Hematopoietic multipotent progenitor cell treated with erythropoietin and hydrocortisone succinate and interleukin-3 and kit ligand, for 6 days (in vitro differentiated cells): ENCODE measurements around the gene ADPRHL1.
"Not testable (repeated sequence)": the region's sequence is repeated elsewhere in the genome, so short reads cannot be mapped to it uniquely, and the experiment has no call there.

Experiments
- DNase-seq: peaks from one replicate; pipeline ENCODE4 v3.0.0-alpha.2; 2015

Gene ADPRHL1

DNA sequence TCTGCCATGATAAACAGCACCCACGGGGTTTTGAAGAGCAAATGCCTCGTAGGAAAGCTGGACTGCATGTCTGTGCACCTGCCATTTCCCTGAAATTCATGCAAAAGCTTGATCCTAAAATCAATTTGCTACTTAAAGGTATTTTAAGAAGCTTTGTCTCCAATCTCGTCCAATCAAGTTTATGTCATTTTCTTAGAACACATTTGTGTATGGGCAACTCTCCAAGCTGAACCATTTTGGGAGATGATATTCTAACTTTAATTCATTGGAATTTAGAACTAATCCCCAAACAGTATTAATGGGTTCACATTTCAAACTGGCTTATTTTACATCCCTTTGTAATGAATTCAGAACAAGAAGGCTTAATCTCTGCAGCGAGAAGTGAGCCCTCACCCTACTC, 822 bp downstream of the ADPRHL1 start:
- DNase-seq: no peak

DNA sequence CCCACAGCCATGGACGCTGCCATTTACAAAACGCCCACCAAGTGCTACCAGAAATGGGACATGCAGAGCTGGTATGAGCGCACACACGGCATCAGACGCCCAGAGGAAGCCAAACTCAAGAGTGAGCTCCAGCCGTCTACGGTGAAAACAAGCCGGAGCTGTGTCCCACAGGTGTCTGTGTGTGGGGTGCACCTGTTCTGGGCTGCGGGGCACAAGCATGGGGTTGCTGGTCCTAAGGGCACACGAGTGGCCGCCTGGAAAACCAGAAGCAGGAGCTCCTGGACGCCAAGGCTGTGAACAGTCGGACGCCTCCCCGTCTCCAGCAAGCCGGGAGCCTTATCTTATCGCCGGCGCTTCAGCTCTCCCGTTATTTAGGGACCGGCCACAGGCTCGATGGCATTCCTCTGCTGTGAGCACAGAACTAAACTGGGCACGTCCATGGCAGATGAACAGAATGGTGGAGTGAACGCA, 1.3 kb downstream of the ADPRHL1 start:
- no peak for DNase-seq

DNA sequence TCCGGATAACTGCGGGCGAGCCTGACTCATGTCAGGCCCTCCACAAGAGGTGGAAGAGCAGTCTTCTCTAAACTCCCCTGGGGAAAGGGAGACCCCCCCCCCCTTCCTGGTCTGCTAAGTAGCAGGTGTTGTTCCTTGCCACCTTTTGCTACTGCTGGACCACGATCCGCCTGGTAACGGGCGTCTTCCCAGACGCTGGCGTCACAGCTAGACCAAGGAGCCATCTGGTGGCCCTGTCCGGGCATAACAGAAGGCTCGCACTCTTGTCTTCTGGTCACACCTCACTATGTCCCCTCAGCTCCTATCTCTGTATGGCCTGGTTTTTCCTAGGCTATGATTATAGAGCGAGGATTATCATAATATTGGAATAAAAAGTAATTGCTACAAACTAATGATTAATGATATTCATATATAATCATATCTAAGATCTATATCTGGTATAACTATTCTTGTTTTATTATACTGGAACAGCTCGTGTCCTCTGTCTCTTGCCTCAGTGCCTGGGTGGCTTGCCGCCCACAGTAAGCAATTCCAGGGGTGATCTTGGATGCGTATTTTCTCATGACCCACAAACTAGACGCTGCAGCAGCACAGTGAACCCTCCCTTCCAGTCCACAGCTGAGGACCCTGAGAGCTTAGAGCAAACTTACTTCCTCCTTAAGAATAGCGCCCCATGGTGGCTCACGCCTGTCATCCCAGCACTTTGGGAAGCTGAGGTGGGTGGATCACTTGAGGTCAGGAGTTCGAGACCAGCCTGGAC, 2.2 kb downstream of the ADPRHL1 start:
- DNase-seq: peak; percentile 21

DNA sequence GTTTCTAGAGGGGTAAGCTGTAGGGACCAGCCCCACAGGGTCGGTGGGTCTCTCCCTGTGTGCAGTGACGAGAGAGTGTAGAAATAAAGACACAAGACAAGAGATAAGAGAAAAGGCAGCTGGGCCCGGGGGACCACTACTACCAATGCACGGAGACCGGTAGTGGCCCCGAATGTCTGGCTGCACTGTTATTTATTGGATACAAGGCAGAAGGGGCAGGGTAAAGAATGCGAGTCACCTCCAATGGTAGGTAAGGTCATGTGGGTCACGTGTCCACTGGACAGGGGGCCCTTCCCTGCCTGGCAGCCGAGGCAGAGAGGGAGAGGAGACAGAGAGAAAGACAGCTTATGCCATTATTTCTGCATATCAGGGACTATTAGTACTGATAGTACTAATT, 2.9 kb downstream of the ADPRHL1 start:
- DNase-seq: not testable (repeated sequence)

DNA sequence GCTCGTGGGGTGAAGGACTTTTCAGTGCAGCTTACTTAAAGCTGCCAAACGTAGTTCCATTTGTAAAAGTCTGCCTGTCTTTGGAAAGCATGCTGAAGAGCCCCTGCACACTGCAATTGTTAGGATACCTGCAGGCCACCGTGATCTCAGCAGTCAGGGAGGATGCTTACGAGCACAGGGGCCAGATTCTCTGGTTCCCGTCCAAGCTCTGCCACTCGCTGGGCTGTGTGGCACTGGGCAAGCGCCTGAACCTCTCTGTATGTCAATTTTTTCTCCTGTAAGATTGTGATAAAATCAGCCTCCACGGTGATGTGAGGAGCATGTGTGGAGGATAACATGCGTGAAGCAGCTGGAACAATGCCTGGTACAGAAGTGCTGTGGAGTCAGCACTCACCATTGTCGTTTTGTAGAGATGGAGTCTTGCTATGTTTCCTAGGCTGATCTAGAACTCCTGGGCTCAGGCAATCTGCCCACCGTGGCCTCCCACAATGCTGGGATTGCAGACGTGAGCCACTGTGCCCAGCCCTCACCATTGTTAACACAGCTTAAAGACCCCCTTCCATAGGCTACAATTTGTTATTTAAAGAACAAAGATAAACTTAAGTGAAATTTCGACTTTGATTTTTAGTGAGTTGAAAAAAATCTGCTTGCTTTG, 3.5 kb downstream of the ADPRHL1 start:
- DNase-seq: no peak

DNA sequence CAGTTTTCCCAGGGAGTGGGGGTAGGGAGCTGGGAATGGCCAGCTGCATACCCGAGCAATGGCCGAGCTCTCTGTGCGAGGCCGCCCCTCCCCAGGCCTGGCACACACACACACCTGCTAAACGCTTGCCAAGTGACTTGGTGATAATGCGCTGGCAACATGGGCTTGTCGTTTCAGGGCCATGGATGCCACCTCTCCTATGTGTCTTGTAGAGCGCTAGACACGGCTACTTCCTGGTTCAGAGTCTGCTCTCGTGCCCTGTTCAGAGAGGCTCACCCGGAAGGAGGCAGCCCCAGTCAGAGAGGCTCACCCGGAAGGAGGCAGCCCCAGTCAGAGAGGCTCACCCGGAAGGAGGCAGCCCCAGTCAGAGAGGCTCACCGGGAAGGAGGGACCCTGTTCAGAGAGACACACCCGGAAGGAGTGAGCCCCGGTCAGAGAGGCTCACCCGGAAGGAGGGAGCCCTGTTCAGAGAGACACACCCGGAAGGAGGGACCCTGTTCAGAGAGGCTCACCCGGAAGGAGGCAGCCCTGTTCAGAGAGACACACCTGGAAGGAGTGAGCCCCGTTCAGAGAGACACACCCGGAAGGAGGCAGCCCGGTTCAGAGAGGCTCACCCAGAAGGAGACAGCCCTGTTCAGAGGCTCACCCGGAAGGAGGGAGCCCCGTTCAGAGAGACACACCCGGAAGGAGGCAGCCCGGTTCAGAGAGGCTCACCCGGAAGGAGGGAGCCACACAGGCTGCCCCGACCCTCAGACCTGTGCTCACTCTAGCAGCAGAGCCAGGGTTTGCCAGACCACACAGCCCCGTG, 4.2 kb downstream of the ADPRHL1 start:
- peak; percentile 35 for DNase-seq

DNA sequence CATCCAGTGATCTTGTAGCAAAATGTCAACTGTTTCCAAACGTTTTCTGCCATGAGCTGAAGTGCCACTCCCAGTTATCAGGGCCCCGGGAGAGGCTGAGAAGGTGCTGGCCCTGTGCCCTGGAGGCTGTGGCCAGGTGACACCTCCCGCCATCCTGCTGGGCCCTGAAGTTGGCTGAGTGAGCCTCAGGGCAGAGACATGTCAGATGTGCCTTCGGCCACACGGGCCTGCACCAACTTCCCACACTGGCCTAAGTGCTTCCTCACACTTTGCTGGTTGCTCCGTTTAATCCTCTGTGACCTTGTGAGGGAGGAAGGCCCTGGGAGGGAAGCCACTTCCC, 4.8 kb downstream of the ADPRHL1 start:
- peak; percentile 25 for DNase-seq

DNA sequence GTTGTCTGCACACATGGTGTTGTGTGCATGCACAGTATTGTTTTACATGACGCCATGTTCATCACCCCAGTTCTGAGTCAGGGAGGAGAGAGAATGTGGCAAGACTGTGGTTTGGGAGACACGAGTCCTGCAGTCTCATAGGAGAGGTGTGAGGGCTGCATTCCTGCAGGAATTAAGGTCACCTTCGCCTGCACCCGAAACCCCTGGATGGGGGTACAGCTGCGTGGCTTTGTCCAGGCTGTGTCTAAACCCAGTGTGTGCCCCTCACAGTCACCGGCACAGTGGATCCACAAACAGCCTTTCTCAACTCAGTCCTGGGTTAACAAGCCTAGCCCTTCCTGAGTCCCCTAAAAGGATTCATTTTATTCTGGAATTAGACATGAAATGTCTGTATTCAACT, 5.7 kb downstream of the ADPRHL1 start:
- no peak for DNase-seq

DNA sequence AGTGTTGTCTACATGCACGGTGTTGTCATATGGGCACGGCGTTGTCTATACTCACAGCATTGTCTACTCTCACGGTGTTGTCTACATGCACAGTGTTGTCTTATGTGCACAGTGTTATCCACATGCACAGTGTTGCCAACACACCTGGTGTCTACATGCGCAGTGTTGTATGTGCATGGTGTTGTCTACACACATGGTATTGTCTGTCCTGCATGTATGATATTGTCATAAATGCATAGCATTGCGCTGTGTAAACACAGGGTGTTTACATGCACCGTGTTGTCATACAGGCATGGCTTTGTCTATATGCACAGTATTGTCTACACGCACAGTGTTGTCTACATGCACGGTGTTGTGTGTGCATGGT, 6.8 kb downstream of the ADPRHL1 start:
- DNase-seq: no peak

DNA sequence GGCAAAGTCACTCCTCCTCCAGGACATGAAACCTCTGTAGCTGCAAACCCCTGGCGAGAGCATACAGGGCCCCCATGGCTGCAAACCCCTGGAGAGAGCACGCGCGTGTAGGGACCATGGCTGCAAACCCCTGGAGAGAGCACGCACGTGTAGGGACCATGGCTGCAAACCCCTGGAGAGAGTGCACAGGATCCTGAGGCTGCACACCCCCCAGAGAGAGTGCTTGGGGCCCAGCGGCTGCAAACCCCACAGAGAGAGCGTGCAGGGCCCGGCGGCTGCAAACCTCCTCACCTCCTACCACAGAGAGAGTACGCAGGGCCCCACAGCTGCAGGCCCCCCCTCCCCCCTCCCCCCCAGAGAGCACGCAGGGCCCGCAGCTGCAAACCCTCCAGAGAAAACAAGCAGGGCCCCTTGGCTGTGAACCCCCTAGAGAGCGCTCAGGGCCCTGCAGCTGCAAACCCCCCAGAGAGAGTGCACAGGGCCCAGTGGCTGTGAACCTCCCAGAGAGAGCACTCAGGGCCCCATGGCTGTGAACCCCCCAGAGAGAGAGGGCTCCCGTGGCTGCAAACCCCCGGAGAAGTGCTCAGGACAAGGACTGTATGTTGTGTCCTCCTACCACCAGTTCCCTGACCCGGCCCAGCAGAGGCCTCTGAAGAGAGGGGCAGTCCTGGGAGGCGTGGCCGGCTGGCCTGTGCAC, 7.3 kb downstream of the ADPRHL1 start:
- DNase-seq: no peak

DNA sequence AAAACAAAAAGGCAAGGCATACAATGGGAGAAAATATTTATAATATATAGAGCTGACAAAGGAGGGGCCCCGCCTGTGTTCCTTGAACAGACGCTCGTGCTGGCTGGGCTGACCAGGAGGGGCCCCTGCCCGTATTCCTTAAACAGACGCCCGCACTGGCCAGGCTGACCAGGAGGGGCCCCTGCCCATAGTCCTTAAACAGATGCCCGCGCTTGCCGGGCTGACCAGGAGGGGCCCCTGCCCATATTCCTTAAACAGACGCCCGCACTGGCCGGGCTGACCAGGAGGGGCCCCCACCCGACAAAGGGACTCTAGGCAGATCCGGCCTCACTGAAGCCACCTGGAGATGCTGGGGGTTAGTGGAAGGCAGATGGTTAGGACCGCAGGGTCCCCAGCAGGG, 9.3 kb downstream of the ADPRHL1 start:
- DNase-seq: no peak

DNA sequence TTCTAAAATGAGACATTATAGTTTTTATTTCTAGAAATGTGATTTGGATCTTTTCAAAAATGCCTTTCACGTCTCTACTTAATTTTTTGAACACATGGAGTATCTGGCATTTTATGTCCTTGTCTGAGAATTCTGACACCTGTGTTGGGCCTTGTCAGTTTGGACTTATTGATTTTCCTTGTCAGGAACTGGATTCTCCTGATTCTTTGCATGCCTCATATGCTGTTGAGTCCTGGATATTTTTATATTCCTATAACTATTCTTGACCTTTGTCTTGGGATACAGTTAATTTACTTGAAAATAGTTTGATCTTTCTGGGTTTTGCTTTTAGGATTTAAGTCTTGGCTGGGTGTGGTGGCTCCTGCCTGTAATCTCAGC, 10.3 kb downstream of the ADPRHL1 start:
- no peak for DNase-seq

DNA sequence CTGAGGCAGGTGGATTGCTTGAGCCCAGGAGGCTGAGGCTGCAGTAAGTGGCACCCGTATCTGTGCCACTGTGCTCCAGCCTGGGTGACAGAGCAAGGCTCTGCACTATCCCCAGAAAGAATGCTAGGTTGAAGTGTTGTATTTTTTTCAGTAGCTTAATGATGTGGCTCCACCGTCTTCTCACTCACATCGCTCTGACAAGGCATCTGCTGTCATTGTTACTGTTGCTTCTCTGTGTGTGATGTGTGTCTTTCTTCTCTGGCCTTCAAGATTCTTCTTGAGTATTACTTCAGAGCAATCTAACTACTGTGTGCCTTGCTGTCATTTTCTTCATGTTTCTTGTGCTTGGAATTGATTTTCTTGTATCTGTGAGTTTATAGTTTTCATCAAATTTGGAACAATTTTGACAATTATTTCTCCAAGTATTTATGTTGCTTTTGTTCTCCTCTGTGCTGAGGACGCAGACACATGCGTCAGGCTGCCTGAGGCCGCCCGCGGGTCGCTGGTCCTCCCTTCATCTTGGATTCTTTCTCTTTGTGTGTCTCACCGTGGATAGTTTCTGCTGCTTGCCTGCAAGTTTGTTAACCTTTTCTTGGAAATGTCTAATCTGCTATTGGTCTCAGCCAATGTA, 10.8 kb downstream of the ADPRHL1 start:
- no peak for DNase-seq

DNA sequence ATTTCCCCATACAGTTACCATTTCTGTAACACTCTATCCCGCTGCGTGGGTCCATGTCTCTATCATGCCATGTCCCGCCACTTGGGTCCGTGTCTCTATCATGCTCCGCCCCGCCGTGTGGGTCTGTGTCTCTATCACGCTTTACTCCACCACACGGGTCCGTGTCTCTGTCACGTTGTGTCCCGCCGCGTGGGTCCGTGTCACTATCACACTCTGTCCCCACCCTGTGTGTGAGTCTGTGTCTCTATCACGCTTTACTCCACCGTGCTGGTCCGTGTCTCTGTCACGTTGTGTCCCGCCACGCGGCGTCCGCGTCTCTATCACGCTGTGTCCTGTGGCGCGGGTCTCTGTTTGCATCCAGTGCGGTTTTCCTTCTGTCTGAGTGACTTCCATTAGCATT, 11.6 kb downstream of the ADPRHL1 start:
- no peak for DNase-seq

DNA sequence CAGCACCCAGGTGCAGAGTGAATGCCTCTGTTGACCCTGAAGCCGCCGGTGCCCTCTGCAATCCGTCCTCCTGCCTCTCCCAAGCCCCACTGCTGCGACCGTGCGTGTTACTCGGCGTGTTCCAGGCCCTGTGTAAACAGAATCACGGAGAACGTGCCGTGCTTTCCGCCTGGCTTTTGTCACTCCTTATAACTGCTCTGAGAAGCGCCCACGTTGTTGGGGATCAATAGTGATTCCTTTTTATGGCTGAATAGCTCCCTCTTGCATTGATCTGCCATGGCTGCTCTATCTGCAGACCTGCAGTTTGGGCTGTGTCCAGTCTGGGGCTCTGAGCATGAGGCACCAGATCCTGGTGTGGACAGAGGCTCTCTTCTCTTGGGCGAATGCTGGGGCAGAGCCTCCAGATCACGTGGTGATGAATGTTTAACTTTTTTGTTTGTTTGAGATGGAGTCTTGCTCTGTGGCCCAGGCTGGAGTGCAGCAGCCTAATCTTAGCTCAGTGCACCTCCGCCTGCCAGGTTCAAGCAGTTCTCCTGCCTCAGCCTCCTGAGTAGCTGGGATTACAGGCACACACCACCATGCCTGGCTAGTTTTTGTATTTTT, 15.8 kb downstream of the ADPRHL1 start:
- no peak for DNase-seq

DNA sequence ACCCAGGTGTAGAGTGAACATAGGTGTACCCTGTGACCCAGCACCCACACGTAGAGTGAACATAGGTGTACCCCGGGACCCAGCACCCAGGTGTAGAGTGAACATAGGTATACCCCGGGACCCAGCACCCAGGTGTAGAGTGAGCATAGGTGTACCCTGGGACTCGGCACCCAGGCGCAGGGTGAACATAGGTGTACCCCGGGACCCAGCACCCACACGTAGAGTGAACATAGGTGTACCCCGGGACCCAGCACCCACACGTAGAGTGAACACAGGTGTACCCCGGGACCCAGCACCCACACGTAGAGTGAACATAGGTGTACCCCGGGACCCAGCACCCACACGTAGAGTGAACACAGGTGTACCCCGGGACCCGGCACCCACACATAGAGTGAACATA, 16.4 kb downstream of the ADPRHL1 start:
- not testable (repeated sequence) for DNase-seq

DNA sequence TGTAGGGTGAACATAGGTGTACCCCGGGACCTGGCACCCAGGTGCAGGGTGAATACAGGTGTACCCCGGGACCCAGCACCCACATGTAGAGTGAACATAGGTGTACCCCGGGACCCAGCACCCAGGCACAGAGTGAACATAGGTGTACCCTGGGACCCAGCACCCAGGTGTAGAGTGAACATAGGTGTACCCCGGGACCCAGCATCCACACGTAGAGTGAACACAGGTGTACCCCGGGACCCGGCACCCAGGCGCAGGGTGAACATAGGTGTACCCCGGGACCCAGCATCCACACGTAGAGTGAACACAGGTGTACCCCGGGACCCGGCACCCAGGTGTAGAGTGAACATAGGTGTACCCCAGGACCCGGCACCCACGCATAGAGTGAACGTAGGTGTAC, 17.4 kb downstream of the ADPRHL1 start:
- not testable (repeated sequence) for DNase-seq

DNA sequence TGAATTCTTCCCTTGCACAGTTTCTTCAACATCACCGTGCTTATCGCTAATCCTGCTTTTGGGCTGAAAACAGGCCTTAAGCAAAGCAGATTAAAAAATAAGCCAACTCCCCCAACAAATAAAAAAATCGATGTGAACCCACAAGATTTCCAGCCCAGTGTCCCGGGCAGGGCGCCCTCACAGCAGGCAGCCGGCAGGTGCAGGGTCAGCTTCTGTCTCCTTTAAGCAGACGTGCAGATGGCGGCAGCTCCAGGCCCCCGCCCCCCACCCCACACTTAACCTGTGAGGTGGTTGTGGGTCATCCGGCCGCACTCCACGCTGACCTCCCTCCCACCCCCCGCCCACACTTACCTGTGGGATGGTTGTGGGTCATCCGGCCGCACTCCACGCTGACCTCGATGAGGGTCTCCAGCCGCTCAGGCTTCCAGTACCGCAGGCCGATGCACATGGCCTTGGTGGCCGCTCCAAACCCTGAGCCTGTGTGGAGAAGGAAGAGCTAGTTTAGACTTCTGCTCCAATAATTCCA, 19.8 kb downstream of the ADPRHL1 start:
- no peak for DNase-seq

DNA sequence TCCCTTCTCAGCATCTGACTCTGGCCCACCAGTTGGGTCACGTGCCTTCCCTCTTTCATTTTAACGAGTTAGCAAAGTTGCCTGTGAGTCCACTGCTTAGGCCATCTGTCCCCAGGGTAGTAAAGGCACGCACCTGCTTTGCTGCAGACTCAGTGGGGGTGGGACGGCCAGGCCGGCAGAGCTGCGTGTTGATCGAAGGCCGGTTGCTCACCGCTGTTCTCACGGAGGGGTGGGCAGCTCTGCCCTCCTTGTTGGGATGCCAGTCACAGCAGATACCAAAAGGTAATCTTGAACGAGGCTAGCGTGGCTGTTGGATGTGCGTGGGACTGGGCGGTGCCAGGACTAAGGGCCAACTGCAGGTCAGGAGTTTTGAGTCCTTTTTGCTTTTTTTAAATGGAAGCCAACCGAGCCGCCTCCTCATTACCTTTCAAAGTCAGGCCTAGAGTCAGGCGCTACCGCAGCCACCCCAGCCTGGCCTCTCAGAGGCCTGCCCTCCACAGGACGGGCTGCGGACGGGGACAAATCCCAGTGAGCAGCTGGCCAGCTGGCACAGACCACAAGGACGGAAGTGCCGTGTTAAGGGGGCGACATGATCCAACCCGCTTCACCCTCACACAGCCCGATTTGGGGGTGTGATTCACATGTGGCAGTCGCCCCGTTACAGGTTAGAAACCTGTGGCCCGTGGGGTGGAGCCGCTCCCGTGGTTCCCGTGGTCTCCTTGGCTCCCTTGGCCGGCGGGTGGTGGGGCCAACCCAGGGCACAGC, 20.6 kb downstream of the ADPRHL1 start:
- DNase-seq: no peak

DNA sequence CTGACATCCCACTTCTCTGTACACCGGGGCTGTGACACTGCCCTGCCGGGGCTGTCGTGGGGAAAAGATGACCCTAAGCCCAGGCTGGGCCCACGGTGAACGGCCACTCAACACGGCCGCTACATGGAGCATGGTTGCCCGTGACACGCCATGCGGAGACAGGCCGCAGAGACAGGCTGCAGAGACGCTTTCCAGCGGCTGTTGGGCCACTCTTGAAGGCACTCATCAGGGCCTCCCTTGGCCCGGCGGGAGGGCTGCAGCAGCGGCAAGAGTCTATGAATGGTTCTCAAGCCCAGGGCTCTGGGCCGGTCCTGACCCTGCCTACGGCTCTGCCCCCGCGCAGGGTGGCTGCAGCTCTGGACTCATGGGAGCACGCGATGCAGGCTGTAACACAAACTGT, 22.1 kb downstream of the ADPRHL1 start:
- no peak for DNase-seq

DNA sequence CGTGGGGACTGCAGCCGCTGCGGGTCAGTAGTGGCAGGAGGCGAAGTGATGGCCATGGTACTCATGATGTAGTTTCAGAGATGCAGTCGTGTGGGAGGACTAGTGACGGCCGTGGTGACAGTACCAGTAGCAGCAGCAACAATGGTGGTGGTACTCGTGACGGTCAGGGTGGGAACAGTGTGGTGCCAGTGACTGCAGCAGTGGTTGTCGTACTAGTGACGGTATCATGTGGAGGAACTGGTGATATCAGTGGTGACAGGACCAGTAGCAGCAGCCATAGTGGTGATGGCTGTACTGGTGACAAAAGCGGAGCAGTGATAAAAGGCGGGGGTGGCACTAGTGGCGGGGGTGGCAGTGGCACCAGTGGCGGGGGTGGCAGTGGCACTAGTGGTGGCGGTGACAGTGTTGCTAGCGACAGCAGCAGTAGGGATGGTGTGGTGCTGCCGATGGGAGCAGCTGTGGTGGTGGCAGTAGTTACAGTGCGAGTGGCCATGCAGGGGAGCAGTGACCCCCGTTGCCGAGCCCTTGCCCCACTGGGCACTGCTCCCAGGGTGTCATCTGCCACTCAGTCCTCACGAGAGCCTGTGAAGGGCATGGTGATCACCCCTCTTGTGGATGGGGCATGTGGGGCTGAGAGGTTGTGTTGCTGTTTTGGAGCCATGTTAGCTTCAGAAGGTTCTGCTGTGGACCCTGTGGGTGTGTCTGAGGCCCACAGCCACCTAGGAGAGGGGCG, 22.7 kb downstream of the ADPRHL1 start:
- DNase-seq: no peak
